ENCODE results near the gene TNFRSF17. TPM values are rescaled to one million over a fixed set of nuclear protein-coding genes. Genes with fewer than 3 reads are reported as not detected.
"Not testable (repeated sequence)": the region's sequence is repeated elsewhere in the genome, so short reads cannot be mapped to it uniquely, and the experiment has no call there.

Gene TNFRSF17
- total RNA-seq: not detected

GRCh38 chr16:11964761-11965551 is at the start of gene TNFRSF17:
Gene TNFRSF17, plus strand, starts transcription at chr16:11965210. Its CDS starts 115 bp downstream, at chr16:11965325.
- Histone ChIP-seq H3K4me3 (no peak within 1 kb of the TSS), H3K9me3 (no peaks in the 10 kb centered on the region), H3K36me3 (no peaks in the 10 kb centered on the region), H3K4me1 (no peaks in the 10 kb centered on the region), H3K27me3 (no peaks in the 10 kb centered on the region), H3K27ac (no peak within 1 kb of the TSS)
- DNase-seq (ENCODE audit: low spot score): no peak
- TF ChIP-seq, protein P1, sequence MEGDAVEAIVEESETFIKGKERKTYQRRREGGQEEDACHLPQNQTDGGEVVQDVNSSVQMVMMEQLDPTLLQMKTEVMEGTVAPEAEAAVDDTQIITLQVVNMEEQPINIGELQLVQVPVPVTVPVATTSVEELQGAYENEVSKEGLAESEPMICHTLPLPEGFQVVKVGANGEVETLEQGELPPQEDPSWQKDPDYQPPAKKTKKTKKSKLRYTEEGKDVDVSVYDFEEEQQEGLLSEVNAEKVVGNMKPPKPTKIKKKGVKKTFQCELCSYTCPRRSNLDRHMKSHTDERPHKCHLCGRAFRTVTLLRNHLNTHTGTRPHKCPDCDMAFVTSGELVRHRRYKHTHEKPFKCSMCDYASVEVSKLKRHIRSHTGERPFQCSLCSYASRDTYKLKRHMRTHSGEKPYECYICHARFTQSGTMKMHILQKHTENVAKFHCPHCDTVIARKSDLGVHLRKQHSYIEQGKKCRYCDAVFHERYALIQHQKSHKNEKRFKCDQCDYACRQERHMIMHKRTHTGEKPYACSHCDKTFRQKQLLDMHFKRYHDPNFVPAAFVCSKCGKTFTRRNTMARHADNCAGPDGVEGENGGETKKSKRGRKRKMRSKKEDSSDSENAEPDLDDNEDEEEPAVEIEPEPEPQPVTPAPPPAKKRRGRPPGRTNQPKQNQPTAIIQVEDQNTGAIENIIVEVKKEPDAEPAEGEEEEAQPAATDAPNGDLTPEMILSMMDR (IDR thresholded peaks at IDR 0.05): no peak

- H3K36me3 ChIP-seq: no peaks in the 10 kb centered on the region
- no peaks in the 10 kb centered on the region for H3K27me3 ChIP-seq
- peak; percentile 99 for DNase-seq (ENCODE audit: low spot score)
- peak within 1 kb of the TSS; percentile 96 to 99 for H3K4me3 ChIP-seq
- peak within 1 kb of the TSS; percentile 90 to 96 for H3K27ac ChIP-seq
- TF ChIP-seq, protein P1 (IDR thresholded peaks at IDR 0.05): peak in 1 of 2 donors; percentile 24
- peaks cover 0 to 36% of the 10 kb centered on the region in 2 donors for H3K4me1 ChIP-seq
- no peaks in the 10 kb centered on the region for H3K9me3 ChIP-seq
Measured at GRCh38 chr16:11915644-11916523, 49.1 kb upstream of the TNFRSF17 start, which contains the start of gene GSPT1. Gene GSPT1, minus strand, starts transcription at chr16:11915956. Its CDS starts 236 bp downstream, at chr16:11915720.

DNA sequence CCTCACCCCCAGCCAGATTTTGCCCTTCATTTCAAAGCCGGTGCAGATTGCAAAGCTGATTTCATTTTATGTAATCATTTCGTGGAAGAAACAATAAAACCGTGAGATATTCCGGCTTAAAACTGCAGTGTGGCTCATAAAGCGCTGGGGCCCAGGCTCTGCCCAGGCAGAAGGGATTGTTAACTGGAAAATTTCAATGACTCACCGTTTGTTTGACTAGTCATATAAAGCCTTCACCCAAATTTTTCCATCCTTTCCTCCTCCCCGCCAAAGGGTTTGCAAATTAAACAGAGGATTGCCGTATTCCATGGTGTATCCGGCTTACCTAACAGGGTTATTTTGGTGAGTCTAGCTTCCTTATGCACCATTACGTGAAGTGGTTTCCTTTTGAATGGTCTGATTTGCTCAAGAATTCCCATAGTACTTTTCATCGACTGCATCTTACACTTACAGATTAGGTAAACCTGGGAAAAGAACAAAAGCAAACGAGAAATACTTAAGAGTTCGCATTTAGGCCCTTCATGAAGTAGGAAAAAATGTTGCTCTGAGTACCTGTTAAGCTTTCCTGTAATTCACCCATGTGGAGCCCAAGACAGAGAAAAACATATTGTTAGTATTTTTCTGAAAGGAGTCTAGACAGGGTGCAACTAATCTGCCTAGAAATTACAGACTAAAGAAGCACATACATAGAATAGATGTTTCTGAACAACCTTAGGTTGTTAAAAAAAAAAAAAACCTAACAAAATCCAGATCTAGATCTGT is 48.3 kb upstream of the TNFRSF17 start:
- Histone ChIP-seq H3K4me3 (peak overlapping the region; percentile 96 to 99), H3K27ac (peak overlapping the region; percentile 71 to 96), H3K36me3 (no peaks in the 10 kb centered on the region), H3K27me3 (no peaks in the 10 kb centered on the region), H3K9me3 (no peaks in the 10 kb centered on the region), H3K4me1 (peaks cover 0 to 30% of the 10 kb centered on the region in 2 donors)
- TF ChIP-seq, protein P1 (IDR thresholded peaks at IDR 0.05): no peak
- no peak for DNase-seq (ENCODE audit: low spot score)

GRCh38 chr16:11924046-11924445 is 41.0 kb upstream of the TNFRSF17 start:
- not testable (repeated sequence) for DNase-seq (ENCODE audit: low spot score); H3K4me1 ChIP-seq; H3K4me3 ChIP-seq; H3K9me3 ChIP-seq; H3K36me3 ChIP-seq; H3K27ac ChIP-seq; H3K27me3 ChIP-seq

DNA sequence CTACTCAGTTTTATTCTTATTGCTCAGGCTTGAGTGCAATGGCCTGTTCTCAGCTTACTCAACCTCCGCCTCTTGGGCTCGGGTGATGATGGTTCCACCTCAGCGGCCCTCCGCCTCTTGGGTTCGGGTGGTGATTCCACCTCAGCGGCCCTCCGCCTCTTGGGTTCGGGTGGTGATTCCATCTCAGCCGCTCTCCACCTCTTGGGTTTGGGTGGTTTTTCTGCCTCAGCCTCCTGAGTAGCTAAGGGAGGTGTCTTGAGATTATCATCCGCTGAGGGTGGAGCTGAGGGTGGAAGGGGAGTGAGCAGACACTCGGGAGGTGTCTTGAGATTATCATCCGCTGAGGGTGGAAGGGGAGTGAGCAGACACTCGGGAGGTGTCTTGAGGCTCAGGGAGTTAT is 37.7 kb upstream of the TNFRSF17 start:
- DNase-seq (ENCODE audit: low spot score): not testable (repeated sequence)

DNA sequence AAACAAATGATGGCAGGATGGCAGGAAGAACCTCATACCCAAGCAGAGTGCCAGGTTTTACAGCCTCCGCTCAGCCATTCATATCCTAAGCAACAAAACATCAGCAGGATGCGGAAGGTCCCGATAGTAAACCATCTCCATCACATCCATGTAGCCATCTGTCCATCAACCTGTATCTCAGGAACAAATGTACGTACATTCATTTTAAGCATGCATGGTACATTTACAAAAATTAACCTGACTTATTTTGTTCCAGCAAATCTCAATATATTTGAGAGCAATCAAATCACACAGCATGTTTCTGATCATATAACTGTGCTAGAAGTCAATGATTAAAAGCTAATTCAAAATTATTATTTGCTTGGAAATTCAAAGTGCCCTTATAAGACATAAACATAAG is 23.1 kb upstream of the TNFRSF17 start, which contains the start of gene NPIPB2:
Gene NPIPB2 (minus strand): TSS at position 101 of the 400 bp plus-strand sequence. CDS start 0 bp downstream, at position 101.
- H3K36me3 ChIP-seq; H3K9me3 ChIP-seq; H3K4me1 ChIP-seq; DNase-seq (ENCODE audit: low spot score); H3K27me3 ChIP-seq; H3K4me3 ChIP-seq; H3K27ac ChIP-seq: not testable (repeated sequence)

More for the DNA sequence above, 37.7 kb upstream of the TNFRSF17 start:
- H3K27ac ChIP-seq, H3K27me3 ChIP-seq, H3K9me3 ChIP-seq, H3K36me3 ChIP-seq, H3K4me1 ChIP-seq, H3K4me3 ChIP-seq: not testable (repeated sequence)

All from right atrium auricular region (tissue), 2 donors.